Activated T-cell treated with anti-CD3 and anti-CD28 coated beads, Interleukin-2, amount 50 U/mL, for 72 hours (primary cell): ENCODE results near the gene RELL1. TPM values are rescaled to one million over a fixed set of nuclear protein-coding genes. Genes with fewer than 3 reads are reported as not detected.

Experiments used
- ATAC-seq, 2 donors: fragments of 150-1000 bp; cut with Tn5 transposase; replicated peaks in 1 of 2; 2 replicates each; pipeline ENCODE4 v1.10.0; 2021; ENCODE audit warnings: moderate library complexity in 2 of 2, mild to moderate bottlenecking in 1 of 2
- DNase-seq, 2 donors: peaks; one replicate each; pipeline ENCODE4 v3.0.0; 2021 to 2022; ENCODE audit warnings: mixed read lengths in 1 of 2
- H3K27ac Mint-ChIP-seq: one replicate; pipeline ENCODE4 v1.8.0; 2022; ENCODE audit warnings: mild to moderate bottlenecking, moderate library complexity, mixed read lengths
- H3K27me3 Mint-ChIP-seq: one replicate; pipeline ENCODE4 v1.8.0; 2022; ENCODE audit warnings: low read depth, mixed read lengths
- H3K36me3 Mint-ChIP-seq, 2 donors: one replicate each; pipeline ENCODE4 v1.8.0; 2022; ENCODE audit warnings: mixed read lengths in 2 of 2, mild to moderate bottlenecking in 1 of 2; ENCODE audit not compliant: insufficient read depth in 2 of 2
- H3K4me1 Mint-ChIP-seq: one replicate; pipeline ENCODE4 v1.8.0; 2022; ENCODE audit warnings: low read depth, mixed read lengths
- H3K4me3 Mint-ChIP-seq, 2 donors: one replicate each; pipeline ENCODE4 v1.8.0; 2022; ENCODE audit warnings: mild to moderate bottlenecking in 2 of 2, mixed read lengths in 2 of 2, moderate library complexity in 2 of 2
- H3K9me3 Mint-ChIP-seq, 2 donors: one replicate each; pipeline ENCODE4 v1.8.0; 2022; ENCODE audit warnings: mixed read lengths in 2 of 2
- total RNA-seq, 2 donors: library from RNA; stranded (reverse); gene quantifications; one replicate each; pipeline ENCODE4 v1.2.3, GENCODE V29; 2022

RELL1 gene
- total RNA-seq, 2 donors from 2014 or later, result 14.0 to 18.9 TPM

- no peaks in the 10 kb centered on the region for H3K27me3 Mint-ChIP-seq
- H3K27ac Mint-ChIP-seq, result no peak overlapping the region
- H3K4me3 Mint-ChIP-seq, result no peak overlapping the region
- ATAC-seq (no peak), DNase-seq (no peak)
- H3K9me3 Mint-ChIP-seq, result no peaks in the 10 kb centered on the region
- H3K36me3 Mint-ChIP-seq, result peaks cover 4% of the 10 kb centered on the region in 2 donors
- peaks cover 22% of the 10 kb centered on the region for H3K4me1 Mint-ChIP-seq
Observed at GRCh38 chr4:37607018-37607417, 79.2 kb downstream of the RELL1 start.

GRCh38 chr4:37605843-37606565 lies 80.2 kb downstream of the RELL1 start:
- DNase-seq (no peak), ATAC-seq (no peak)
- H3K27ac Mint-ChIP-seq, result no peak overlapping the region
- no peaks in the 10 kb centered on the region for H3K27me3 Mint-ChIP-seq
- H3K9me3 Mint-ChIP-seq, result no peaks in the 10 kb centered on the region
- H3K36me3 Mint-ChIP-seq, result peaks cover 0 to 4% of the 10 kb centered on the region in 2 donors
- no peak overlapping the region for H3K4me3 Mint-ChIP-seq
- H3K4me1 Mint-ChIP-seq, result peaks cover 31% of the 10 kb centered on the region

- ATAC-seq (peak in 1 of 2 donors; percentile 33), DNase-seq (no peak)
- Mint-ChIP-seq H3K9me3 (no peaks in the 10 kb centered on the region), H3K27ac (peak overlapping the region; percentile 75), H3K4me1 (peaks cover 34% of the 10 kb centered on the region), H3K27me3 (no peaks in the 10 kb centered on the region), H3K36me3 (peaks cover 0 to 2% of the 10 kb centered on the region in 2 donors), H3K4me3 (no peak overlapping the region)
Observed at GRCh38 chr4:37604461-37604860, 81.7 kb downstream of the RELL1 start.

GRCh38 chr4:37603711-37604110 lies 82.5 kb downstream of the RELL1 start:
- Mint-ChIP-seq H3K9me3 (no peaks in the 10 kb centered on the region), H3K36me3 (peaks cover 0 to under 1% of the 10 kb centered on the region in 2 donors), H3K27ac (no peak overlapping the region), H3K4me3 (no peak overlapping the region), H3K27me3 (no peaks in the 10 kb centered on the region), H3K4me1 (peaks cover 34% of the 10 kb centered on the region)
- DNase-seq, result no peak
- no peak for ATAC-seq

- Mint-ChIP-seq H3K9me3 (no peaks in the 10 kb centered on the region), H3K27me3 (no peaks in the 10 kb centered on the region), H3K4me3 (no peak overlapping the region), H3K36me3 (no peaks in the 10 kb centered on the region), H3K27ac (no peak overlapping the region), H3K4me1 (peaks cover 34% of the 10 kb centered on the region)
- ATAC-seq (peak; percentile 35 to 54), DNase-seq (peak; percentile 72 to 85)
Observed at GRCh38 chr4:37603070-37603468, 83.1 kb downstream of the RELL1 start.

GRCh38 chr4:37602454-37603069 lies 83.6 kb downstream of the RELL1 start:
- no peaks in the 10 kb centered on the region for H3K27me3 Mint-ChIP-seq
- peaks cover 34% of the 10 kb centered on the region for H3K4me1 Mint-ChIP-seq
- H3K36me3 Mint-ChIP-seq, result no peaks in the 10 kb centered on the region
- no peaks in the 10 kb centered on the region for H3K9me3 Mint-ChIP-seq
- no peak overlapping the region for H3K27ac Mint-ChIP-seq
- ATAC-seq, result no peak
- H3K4me3 Mint-ChIP-seq, result no peak overlapping the region
- DNase-seq, result no peak

GRCh38 chr4:37601531-37601930 lies 84.6 kb downstream of the RELL1 start:
- Mint-ChIP-seq H3K27me3 (no peaks in the 10 kb centered on the region), H3K9me3 (no peaks in the 10 kb centered on the region), H3K4me1 (peaks cover 34% of the 10 kb centered on the region), H3K4me3 (peak overlapping the region in 1 of 2 donors; percentile 46), H3K27ac (peak overlapping the region; percentile 52), H3K36me3 (no peaks in the 10 kb centered on the region)
- DNase-seq (peak in 1 of 2 donors; percentile 22), ATAC-seq (peak; percentile 48 to 60)

- Mint-ChIP-seq H3K27ac (peak overlapping the region; percentile 58), H3K4me3 (no peak overlapping the region), H3K27me3 (no peaks in the 10 kb centered on the region), H3K9me3 (no peaks in the 10 kb centered on the region), H3K36me3 (no peaks in the 10 kb centered on the region), H3K4me1 (peaks cover 23% of the 10 kb centered on the region)
- ATAC-seq, result no peak
- DNase-seq, result no peak
Observed at GRCh38 chr4:37599092-37599790, 86.9 kb downstream of the RELL1 start.

- no peak for ATAC-seq
- H3K4me1 Mint-ChIP-seq, result peaks cover 12% of the 10 kb centered on the region
- no peaks in the 10 kb centered on the region for H3K27me3 Mint-ChIP-seq
- H3K9me3 Mint-ChIP-seq, result no peaks in the 10 kb centered on the region
- no peak overlapping the region for H3K27ac Mint-ChIP-seq
- no peak overlapping the region for H3K4me3 Mint-ChIP-seq
- H3K36me3 Mint-ChIP-seq, result no peaks in the 10 kb centered on the region
- DNase-seq, result no peak
Observed at GRCh38 chr4:37597034-37597433, 89.1 kb downstream of the RELL1 start.

GRCh38 chr4:37595875-37596680 lies 90.1 kb downstream of the RELL1 start:
- H3K36me3 Mint-ChIP-seq, result no peaks in the 10 kb centered on the region
- no peak overlapping the region for H3K4me3 Mint-ChIP-seq
- ATAC-seq (no peak), DNase-seq (no peak)
- H3K27ac Mint-ChIP-seq, result no peak overlapping the region
- no peaks in the 10 kb centered on the region for H3K27me3 Mint-ChIP-seq
- H3K4me1 Mint-ChIP-seq, result peaks cover 3% of the 10 kb centered on the region
- H3K9me3 Mint-ChIP-seq, result no peaks in the 10 kb centered on the region

- no peaks in the 10 kb centered on the region for H3K9me3 Mint-ChIP-seq
- H3K27ac Mint-ChIP-seq, result no peak overlapping the region
- H3K4me1 Mint-ChIP-seq, result no peaks in the 10 kb centered on the region
- H3K36me3 Mint-ChIP-seq, result no peaks in the 10 kb centered on the region
- no peaks in the 10 kb centered on the region for H3K27me3 Mint-ChIP-seq
- no peak for DNase-seq
- ATAC-seq, result no peak
- no peak overlapping the region for H3K4me3 Mint-ChIP-seq
Observed at GRCh38 chr4:37594099-37594498, 92.1 kb downstream of the RELL1 start.

- Mint-ChIP-seq H3K4me3 (no peak overlapping the region), H3K4me1 (no peaks in the 10 kb centered on the region), H3K27me3 (no peaks in the 10 kb centered on the region), H3K9me3 (no peaks in the 10 kb centered on the region), H3K27ac (no peak overlapping the region), H3K36me3 (no peaks in the 10 kb centered on the region)
- DNase-seq (no peak), ATAC-seq (no peak)
Observed at GRCh38 chr4:37591349-37591748, 94.8 kb downstream of the RELL1 start.

- no peak overlapping the region for H3K27ac Mint-ChIP-seq
- H3K9me3 Mint-ChIP-seq, result no peaks in the 10 kb centered on the region
- peaks cover 2% of the 10 kb centered on the region for H3K27me3 Mint-ChIP-seq
- no peaks in the 10 kb centered on the region for H3K4me1 Mint-ChIP-seq
- no peaks in the 10 kb centered on the region for H3K36me3 Mint-ChIP-seq
- H3K4me3 Mint-ChIP-seq, result no peak overlapping the region
- ATAC-seq, result no peak
- no peak for DNase-seq
Observed at GRCh38 chr4:37590016-37590415, 96.2 kb downstream of the RELL1 start.
